PFSK-1 (cell line): ENCODE results near the gene HMGCL.

Source experiments
- POLR2AphosphoS5 ChIP-seq: IDR thresholded peaks from 2 replicates; pipeline ENCODE4 v1.6.1; 2012; ENCODE audit warnings: low read depth, mild to moderate bottlenecking, control low read depth, low read length, moderate library complexity
- TAF1 ChIP-seq: IDR thresholded peaks from 2 replicates; pipeline ENCODE4 v1.6.1; 2012; ENCODE audit warnings: low read length, control low read depth, borderline replicate concordance; ENCODE audit not compliant: insufficient read depth

GRCh38 chr1:23796466-23797271 is 28.6 kb downstream of the HMGCL start:
- TF ChIP-seq TAF1 (no peak), POLR2AphosphoS5 (no peak)
